Neural progenitor cell (in vitro differentiated cells): ENCODE results near the gene NIT1.

Experiments
- EZH2 ChIP-seq: fragments of 200-600 bp; sonication (generic); IDR thresholded peaks from 2 replicates; pipeline ENCODE4 v1.6.1; 2017; ENCODE audit warnings: antibody characterized with exemption, mild to moderate bottlenecking, moderate library complexity
- TF ChIP-seq, protein P1 (sequence below): fragments of 200-600 bp; sonication (generic); IDR thresholded peaks from 2 replicates; pipeline ENCODE4 v1.5.1; 2017; ENCODE audit warnings: antibody characterized with exemption, mild to moderate bottlenecking

DNA sequence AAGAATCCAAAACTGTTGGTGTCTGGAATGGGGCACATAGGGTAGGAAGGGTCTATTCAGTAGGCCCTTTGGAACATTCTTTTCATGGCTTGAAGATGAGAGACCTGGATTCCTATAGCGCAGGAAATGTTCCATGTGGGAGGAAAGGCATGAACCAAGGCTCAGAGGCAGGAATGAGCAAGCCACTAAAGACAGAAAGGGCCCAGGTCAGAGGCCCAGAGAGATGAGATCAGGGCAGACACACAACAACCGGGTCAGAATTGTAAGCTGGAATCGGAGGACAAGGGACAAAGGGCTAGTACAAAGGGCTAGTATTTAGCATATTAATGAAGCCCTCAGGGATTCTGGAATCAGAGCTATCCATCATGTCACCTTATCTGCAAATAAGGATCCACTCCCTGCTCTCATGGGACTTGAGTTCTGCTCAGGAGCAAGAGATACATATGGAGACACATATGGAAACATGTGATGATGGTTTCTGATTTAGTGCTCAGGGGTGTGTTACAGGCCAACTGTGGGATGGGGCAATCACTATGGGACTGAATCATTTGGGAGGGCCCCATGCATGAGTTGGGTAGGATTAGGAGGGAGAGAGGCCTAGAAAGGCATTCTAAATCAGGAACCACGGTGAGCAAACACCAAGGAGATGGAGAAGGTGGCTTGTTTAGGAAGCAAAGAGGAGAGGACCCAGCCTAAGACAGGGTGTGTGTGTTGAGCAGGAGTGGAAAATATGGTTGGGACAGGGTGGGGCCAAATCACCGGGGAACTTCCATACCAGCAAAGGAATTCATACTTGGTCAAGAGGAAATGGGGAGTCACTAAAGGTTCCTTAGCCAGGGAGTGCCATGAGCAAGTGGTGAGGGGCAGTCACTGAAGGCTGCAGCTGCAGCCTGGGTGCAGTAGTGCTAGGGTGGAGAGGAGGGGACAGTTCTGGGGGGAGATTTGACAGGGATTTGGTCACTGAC lies 37.2 kb upstream of the NIT1 start:
- TF ChIP-seq, protein P1, sequence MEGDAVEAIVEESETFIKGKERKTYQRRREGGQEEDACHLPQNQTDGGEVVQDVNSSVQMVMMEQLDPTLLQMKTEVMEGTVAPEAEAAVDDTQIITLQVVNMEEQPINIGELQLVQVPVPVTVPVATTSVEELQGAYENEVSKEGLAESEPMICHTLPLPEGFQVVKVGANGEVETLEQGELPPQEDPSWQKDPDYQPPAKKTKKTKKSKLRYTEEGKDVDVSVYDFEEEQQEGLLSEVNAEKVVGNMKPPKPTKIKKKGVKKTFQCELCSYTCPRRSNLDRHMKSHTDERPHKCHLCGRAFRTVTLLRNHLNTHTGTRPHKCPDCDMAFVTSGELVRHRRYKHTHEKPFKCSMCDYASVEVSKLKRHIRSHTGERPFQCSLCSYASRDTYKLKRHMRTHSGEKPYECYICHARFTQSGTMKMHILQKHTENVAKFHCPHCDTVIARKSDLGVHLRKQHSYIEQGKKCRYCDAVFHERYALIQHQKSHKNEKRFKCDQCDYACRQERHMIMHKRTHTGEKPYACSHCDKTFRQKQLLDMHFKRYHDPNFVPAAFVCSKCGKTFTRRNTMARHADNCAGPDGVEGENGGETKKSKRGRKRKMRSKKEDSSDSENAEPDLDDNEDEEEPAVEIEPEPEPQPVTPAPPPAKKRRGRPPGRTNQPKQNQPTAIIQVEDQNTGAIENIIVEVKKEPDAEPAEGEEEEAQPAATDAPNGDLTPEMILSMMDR: no peak
- no peak for TF ChIP-seq EZH2
